Stimulated activated CD4-positive, alpha-beta T cell treated with anti-CD3 and anti-CD28 coated beads, TNF-alpha, amount 100 ng/mL, for 48 hours (primary cell): ENCODE results near the gene RYR3.

Experiments
- DNase-seq, 3 donors: peaks; one replicate each; pipeline ENCODE4 v3.0.0-alpha.2; 2020; ENCODE audit warnings: low read depth in 3 of 3

Gene RYR3

GRCh38 chr15:33448961-33449606, 138.3 kb downstream of the RYR3 start:
- no peak for DNase-seq

- DNase-seq = no peak
Measured at GRCh38 chr15:33449810-33450209, 139.0 kb downstream of the RYR3 start.

- DNase-seq = no peak
Measured at GRCh38 chr15:33451385-33451784, 140.6 kb downstream of the RYR3 start.

GRCh38 chr15:33453761-33454160, 143.0 kb downstream of the RYR3 start:
- no peak for DNase-seq

GRCh38 chr15:33454346-33454745, 143.6 kb downstream of the RYR3 start:
- no peak for DNase-seq

GRCh38 chr15:33454996-33455395, 144.2 kb downstream of the RYR3 start:
- no peak for DNase-seq

GRCh38 chr15:33458421-33458820, 147.7 kb downstream of the RYR3 start:
- no peak for DNase-seq

GRCh38 chr15:33460166-33460805, 149.5 kb downstream of the RYR3 start:
- no peak for DNase-seq

- DNase-seq = no peak
Measured at GRCh38 chr15:33461671-33462070, 150.9 kb downstream of the RYR3 start.

- no peak for DNase-seq
Measured at GRCh38 chr15:33467146-33467815, 156.5 kb downstream of the RYR3 start.

GRCh38 chr15:33467816-33468163, 157.0 kb downstream of the RYR3 start:
- DNase-seq = no peak

- DNase-seq = no peak
Measured at GRCh38 chr15:33468740-33469139, 158.0 kb downstream of the RYR3 start.

GRCh38 chr15:33473005-33473404, 162.2 kb downstream of the RYR3 start:
- DNase-seq = no peak

GRCh38 chr15:33473714-33474113, 162.9 kb downstream of the RYR3 start:
- DNase-seq = no peak

- DNase-seq = no peak
Measured at GRCh38 chr15:33476076-33476475, 165.3 kb downstream of the RYR3 start.

GRCh38 chr15:33476908-33477307, 166.1 kb downstream of the RYR3 start:
- no peak for DNase-seq

GRCh38 chr15:33489335-33489734, 178.6 kb downstream of the RYR3 start:
- no peak for DNase-seq

GRCh38 chr15:33490703-33491102, 179.9 kb downstream of the RYR3 start:
- no peak for DNase-seq

- DNase-seq = no peak
Measured at GRCh38 chr15:33492434-33493052, 181.8 kb downstream of the RYR3 start.

GRCh38 chr15:33494306-33494705, 183.5 kb downstream of the RYR3 start:
- no peak for DNase-seq

GRCh38 chr15:33500432-33501195, 189.8 kb downstream of the RYR3 start:
- DNase-seq = no peak

GRCh38 chr15:33503681-33504080, 192.9 kb downstream of the RYR3 start:
- DNase-seq = no peak
